HepG2 (cell line): ENCODE measurements around the gene FLT3LG. TPM values are rescaled to one million over a fixed set of nuclear protein-coding genes. Genes with fewer than 3 reads are reported as not detected.

Source experiments
- CCAR2 ChIP-seq: fragments of 200-400 bp; formaldehyde crosslinking; optimal IDR thresholded peaks from 2 replicates; pipeline ENCODE3; 2018; ENCODE audit warnings: low read depth, mild to moderate bottlenecking, low read length, moderate library complexity
- ERF ChIP-seq: IDR thresholded peaks from 2 replicates; pipeline ENCODE4 v1.6.1; 2018; ENCODE audit warnings: missing biosample characterization, missing genetic modification reagents
- KLF9 ChIP-seq: IDR thresholded peaks from 2 replicates; pipeline ENCODE4 v1.6.1; 2016; ENCODE audit warnings: low read depth
- MAF1 ChIP-seq: sonication (generic); formaldehyde crosslinking; IDR thresholded peaks from 2 replicates; pipeline ENCODE4 v1.5.0; 2020; ENCODE audit warnings: missing genetic modification reagents, borderline replicate concordance
- MATR3 ChIP-seq: sonication (generic); formaldehyde crosslinking; IDR thresholded peaks from 2 replicates; pipeline ENCODE4 v1.4.0; 2020; ENCODE audit warnings: missing genetic modification reagents
- NPAS2 ChIP-seq: sonication (generic); formaldehyde crosslinking; IDR thresholded peaks from 2 replicates; pipeline ENCODE4 v1.8.0; 2022; ENCODE audit warnings: mild to moderate bottlenecking, missing genetic modification reagents, borderline replicate concordance
- RBFOX2 ChIP-seq: fragments of 200-400 bp; formaldehyde crosslinking; IDR thresholded peaks from 2 replicates; pipeline ENCODE4 v1.6.1; 2017; ENCODE audit warnings: low read depth, mild to moderate bottlenecking, low read length
- RBM39 ChIP-seq: fragments of 200-400 bp; formaldehyde crosslinking; IDR thresholded peaks from one replicate; pipeline ENCODE4 v1.6.1; 2018; ENCODE audit warnings: antibody characterized with exemption, mild to moderate bottlenecking, low read depth, low read length; ENCODE audit not compliant: poor library complexity, severe bottlenecking
- SIN3B ChIP-seq: fragments of 150-350 bp; IDR thresholded peaks from 2 replicates; pipeline ENCODE4 v1.6.1; 2014; ENCODE audit warnings: low read length
- ZNF124 ChIP-seq: sonication (generic); formaldehyde crosslinking; IDR thresholded peaks from 2 replicates; pipeline ENCODE4 v1.4.0; 2020; ENCODE audit warnings: missing genetic modification reagents
- ZNF3 ChIP-seq: IDR thresholded peaks from 2 replicates; pipeline ENCODE4 v1.7.0; 2017; ENCODE audit warnings: inconsistent platforms
- ZNF446 ChIP-seq: sonication (generic); formaldehyde crosslinking; IDR thresholded peaks from 2 replicates; pipeline ENCODE4 v1.5.0; 2020; ENCODE audit warnings: mild to moderate bottlenecking, missing genetic modification reagents
- ZNF572 ChIP-seq: sonication (generic); formaldehyde crosslinking; IDR thresholded peaks from 2 replicates; pipeline ENCODE4 v1.5.1; 2020; ENCODE audit warnings: mild to moderate bottlenecking, missing genetic modification reagents
- ZNF589 ChIP-seq: sonication (generic); formaldehyde crosslinking; conservative IDR thresholded peaks from 2 replicates; pipeline ENCODE4 v1.8.0; 2022; ENCODE audit warnings: mild to moderate bottlenecking, moderate library complexity, missing genetic modification reagents
- ZSCAN12 ChIP-seq: sonication (generic); formaldehyde crosslinking; IDR thresholded peaks from 2 replicates; pipeline ENCODE4 v1.9.0; 2021; ENCODE audit warnings: mild to moderate bottlenecking, missing genetic modification reagents
- polyA plus RNA-seq, 8 experiments: library from polyadenylated mRNA; depleted of rRNA in 3 of 8; stranded (reverse) in 7 of 8; unstranded in 1 of 8; fragments of >200 nt; fragmentation: Illumina TruSeq in 4 of 8; extraction: Trizol in 4 of 8; gene quantifications; 2 replicates each; pipeline versions ENCODE4 v1.2.1 to v1.2.3, GENCODE V29; 2011 to 2016; ENCODE audit warnings: low read depth in 4 of 8, missing spikeins in 1 of 8, mixed read lengths in 1 of 8; ENCODE audit not compliant: insufficient read depth in 1 of 8
- total RNA-seq, 5 experiments: library from RNA; depleted of rRNA; stranded (reverse); fragments of >200 nt; fragmentation: Illumina TruSeq; extraction: Trizol; gene quantifications; 2 replicates each; pipeline ENCODE4 v1.2.3, GENCODE V29; 2016; ENCODE audit warnings: low read depth in 1 of 5
- TF ChIP-seq, protein P1 (sequence below), 2 experiments: sonication (generic) in 1 of 2; formaldehyde crosslinking in 1 of 2; IDR thresholded peaks; 2 replicates each; pipeline versions ENCODE4 v1.4.0 to v1.6.1; 2016 to 2020; ENCODE audit warnings: borderline replicate concordance in 1 of 2, low read depth in 1 of 2, mild to moderate bottlenecking in 1 of 2, missing genetic modification reagents in 1 of 2
- TF ChIP-seq, protein P2 (sequence below): sonication (generic); formaldehyde crosslinking; conservative IDR thresholded peaks from 2 replicates; pipeline ENCODE4 v1.4.0; 2020; ENCODE audit warnings: missing genetic modification reagents
- TF ChIP-seq, protein P3 (sequence below): sonication (generic); formaldehyde crosslinking; IDR thresholded peaks from 2 replicates; pipeline ENCODE4 v1.8.1; 2023; ENCODE audit warnings: mild to moderate bottlenecking, moderate library complexity, missing genetic modification reagents
- TF ChIP-seq, protein P4 (sequence below): sonication (generic); formaldehyde crosslinking; IDR thresholded peaks from 2 replicates; pipeline ENCODE4 v1.5.0; 2020; ENCODE audit warnings: missing genetic modification reagents
- TF ChIP-seq, protein P5 (sequence below): sonication (generic); formaldehyde crosslinking; IDR thresholded peaks from 2 replicates; pipeline ENCODE4 v1.4.0; 2020; ENCODE audit warnings: missing genetic modification reagents

FLT3LG gene
- total and polyA plus RNA-seq, 2 of the 13 experiments (the other 11 are each of a cell fraction or from before 2014, with no cell fraction given), result 1.5 to 2.6 TPM

DNA sequence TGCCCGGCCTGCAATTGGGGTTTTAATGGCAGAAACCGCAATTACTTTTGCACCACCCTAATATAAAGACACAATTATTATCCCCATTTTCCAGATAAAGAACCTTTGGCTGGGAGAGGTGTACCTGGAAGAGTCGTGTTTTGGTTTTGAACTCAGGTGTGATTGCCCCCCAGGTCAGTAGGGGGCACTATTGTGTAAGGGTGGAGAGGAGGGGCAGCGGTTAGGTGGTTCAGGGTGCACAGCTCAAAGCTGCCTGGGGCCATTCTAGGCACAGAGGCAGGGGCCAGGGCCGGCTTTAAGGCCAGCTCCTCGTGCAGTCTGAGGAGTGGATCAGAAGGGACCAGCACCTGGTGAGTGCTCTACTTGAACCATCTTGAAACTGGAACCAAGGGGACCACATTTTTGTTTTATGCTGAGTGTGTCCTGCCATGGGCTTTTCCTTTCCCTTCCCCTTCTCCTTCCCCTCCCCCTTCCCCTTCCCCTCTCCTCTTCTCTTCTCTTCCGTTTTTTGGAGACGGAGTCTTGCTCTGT is 32.6 kb downstream of the FLT3LG start (continued):
- TF ChIP-seq, protein P1, sequence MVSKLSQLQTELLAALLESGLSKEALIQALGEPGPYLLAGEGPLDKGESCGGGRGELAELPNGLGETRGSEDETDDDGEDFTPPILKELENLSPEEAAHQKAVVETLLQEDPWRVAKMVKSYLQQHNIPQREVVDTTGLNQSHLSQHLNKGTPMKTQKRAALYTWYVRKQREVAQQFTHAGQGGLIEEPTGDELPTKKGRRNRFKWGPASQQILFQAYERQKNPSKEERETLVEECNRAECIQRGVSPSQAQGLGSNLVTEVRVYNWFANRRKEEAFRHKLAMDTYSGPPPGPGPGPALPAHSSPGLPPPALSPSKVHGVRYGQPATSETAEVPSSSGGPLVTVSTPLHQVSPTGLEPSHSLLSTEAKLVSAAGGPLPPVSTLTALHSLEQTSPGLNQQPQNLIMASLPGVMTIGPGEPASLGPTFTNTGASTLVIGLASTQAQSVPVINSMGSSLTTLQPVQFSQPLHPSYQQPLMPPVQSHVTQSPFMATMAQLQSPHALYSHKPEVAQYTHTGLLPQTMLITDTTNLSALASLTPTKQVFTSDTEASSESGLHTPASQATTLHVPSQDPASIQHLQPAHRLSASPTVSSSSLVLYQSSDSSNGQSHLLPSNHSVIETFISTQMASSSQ (IDR thresholded peaks at IDR 0.05; ENCODE audit: low read depth), result no peak
- TF ChIP-seq, protein P1 (CRISPR knock-in tag; IDR thresholded peaks at IDR 0.05; ENCODE audit: borderline replicate concordance), result no peak
- TF ChIP-seq ZNF589 (CRISPR knock-in tag), result no peak
- TF ChIP-seq, protein P2, sequence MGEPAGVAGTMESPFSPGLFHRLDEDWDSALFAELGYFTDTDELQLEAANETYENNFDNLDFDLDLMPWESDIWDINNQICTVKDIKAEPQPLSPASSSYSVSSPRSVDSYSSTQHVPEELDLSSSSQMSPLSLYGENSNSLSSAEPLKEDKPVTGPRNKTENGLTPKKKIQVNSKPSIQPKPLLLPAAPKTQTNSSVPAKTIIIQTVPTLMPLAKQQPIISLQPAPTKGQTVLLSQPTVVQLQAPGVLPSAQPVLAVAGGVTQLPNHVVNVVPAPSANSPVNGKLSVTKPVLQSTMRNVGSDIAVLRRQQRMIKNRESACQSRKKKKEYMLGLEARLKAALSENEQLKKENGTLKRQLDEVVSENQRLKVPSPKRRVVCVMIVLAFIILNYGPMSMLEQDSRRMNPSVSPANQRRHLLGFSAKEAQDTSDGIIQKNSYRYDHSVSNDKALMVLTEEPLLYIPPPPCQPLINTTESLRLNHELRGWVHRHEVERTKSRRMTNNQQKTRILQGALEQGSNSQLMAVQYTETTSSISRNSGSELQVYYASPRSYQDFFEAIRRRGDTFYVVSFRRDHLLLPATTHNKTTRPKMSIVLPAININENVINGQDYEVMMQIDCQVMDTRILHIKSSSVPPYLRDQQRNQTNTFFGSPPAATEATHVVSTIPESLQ (CRISPR knock-in tag), result no peak
- TF ChIP-seq ZNF446 (CRISPR knock-in tag), result no peak
- TF ChIP-seq RBFOX2, result no peak
- no peak for TF ChIP-seq CCAR2
- no peak for TF ChIP-seq MAF1 (CRISPR knock-in tag)
- TF ChIP-seq, protein P3, sequence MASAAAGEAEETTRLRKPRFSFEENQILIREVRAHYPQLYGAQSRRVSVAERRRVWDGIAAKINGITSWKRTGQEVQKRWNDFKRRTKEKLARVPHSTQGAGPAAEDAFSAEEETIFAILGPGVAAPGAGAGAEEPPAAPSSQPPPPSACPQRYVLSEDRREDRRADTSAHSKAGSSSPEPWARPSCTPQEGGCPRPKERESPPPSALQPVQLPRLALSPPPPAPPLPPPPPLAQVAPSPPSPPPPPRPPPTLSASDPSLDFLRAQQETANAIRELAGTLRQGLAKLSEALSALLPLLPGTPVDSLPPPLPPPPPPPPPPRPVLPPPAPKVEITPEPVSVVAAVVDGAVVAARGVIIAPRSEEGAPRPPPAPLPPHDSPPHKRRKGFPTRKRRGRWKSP (CRISPR knock-in tag), result no peak
- TF ChIP-seq MATR3 (CRISPR knock-in tag), result no peak
- TF ChIP-seq ZNF124 (CRISPR knock-in tag), result no peak
- no peak for TF ChIP-seq ZNF572 (CRISPR knock-in tag)
- TF ChIP-seq NPAS2, result no peak
- TF ChIP-seq ZSCAN12 (CRISPR knock-in tag), result no peak
- TF ChIP-seq SIN3B, result no peak
- no peak for TF ChIP-seq RBM39
- TF ChIP-seq, protein P4, sequence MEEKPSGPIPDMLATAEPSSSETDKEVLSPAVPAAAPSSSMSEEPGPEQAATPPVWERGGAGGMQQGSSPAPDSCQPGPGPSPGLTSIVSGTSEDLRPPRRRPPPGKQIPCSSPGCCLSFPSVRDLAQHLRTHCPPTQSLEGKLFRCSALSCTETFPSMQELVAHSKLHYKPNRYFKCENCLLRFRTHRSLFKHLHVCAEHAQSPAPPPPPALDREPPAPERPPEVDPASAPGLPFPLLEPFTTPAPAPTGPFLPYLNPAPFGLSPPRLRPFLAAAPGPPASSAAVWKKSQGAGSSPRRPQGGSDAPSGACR (CRISPR knock-in tag), result no peak
- TF ChIP-seq, protein P5, sequence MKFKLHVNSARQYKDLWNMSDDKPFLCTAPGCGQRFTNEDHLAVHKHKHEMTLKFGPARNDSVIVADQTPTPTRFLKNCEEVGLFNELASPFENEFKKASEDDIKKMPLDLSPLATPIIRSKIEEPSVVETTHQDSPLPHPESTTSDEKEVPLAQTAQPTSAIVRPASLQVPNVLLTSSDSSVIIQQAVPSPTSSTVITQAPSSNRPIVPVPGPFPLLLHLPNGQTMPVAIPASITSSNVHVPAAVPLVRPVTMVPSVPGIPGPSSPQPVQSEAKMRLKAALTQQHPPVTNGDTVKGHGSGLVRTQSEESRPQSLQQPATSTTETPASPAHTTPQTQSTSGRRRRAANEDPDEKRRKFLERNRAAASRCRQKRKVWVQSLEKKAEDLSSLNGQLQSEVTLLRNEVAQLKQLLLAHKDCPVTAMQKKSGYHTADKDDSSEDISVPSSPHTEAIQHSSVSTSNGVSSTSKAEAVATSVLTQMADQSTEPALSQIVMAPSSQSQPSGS (CRISPR knock-in tag), result no peak
- no peak for TF ChIP-seq KLF9
- peak; percentile 32; the same call in 1 of the 2 replicates for TF ChIP-seq ERF (CRISPR knock-in tag)
- 0 out of 2 replicates have a peak, but pooled peaks have one; percentile 18 for TF ChIP-seq ZNF3 (CRISPR knock-in tag)
